Measurements from ENCODE around the gene CES3.
"Not testable (repeated sequence)": the region's sequence is repeated elsewhere in the genome, so short reads cannot be mapped to it uniquely, and the experiment has no call there.

The CES3 gene

GRCh38 chr16:66952430-66953110 is 8.5 kb upstream of the CES3 start:
- no peak for TF ChIP-seq CTCF (IDR thresholded peaks at IDR 0.05; ENCODE audit: low read depth, low read length)
- DNase-seq (ENCODE audit: extremely low read depth, low read depth) = no peak

GRCh38 chr16:66953462-66954096 is 7.5 kb upstream of the CES3 start:
- DNase-seq (ENCODE audit: extremely low read depth, low read depth) = no peak
- TF ChIP-seq CTCF (IDR thresholded peaks at IDR 0.05; ENCODE audit: low read depth, low read length) = no peak

- peak; percentile 86 for TF ChIP-seq CTCF (IDR thresholded peaks at IDR 0.05; ENCODE audit: low read depth, low read length)
- peak; percentile 37 for DNase-seq (ENCODE audit: extremely low read depth, low read depth)
Measured at GRCh38 chr16:66954097-66954659, 6.9 kb upstream of the CES3 start.

- not testable (repeated sequence) for DNase-seq (ENCODE audit: extremely low read depth, low read depth)
Measured at GRCh38 chr16:66955363-66956153, 5.5 kb upstream of the CES3 start.

GRCh38 chr16:66956154-66956457 is 5.0 kb upstream of the CES3 start:
- not testable (repeated sequence) for DNase-seq (ENCODE audit: extremely low read depth, low read depth)

GRCh38 chr16:66958857-66959703 is 2.0 kb upstream of the CES3 start:
- DNase-seq (ENCODE audit: extremely low read depth, low read depth) = no peak
- no peak for TF ChIP-seq CTCF (IDR thresholded peaks at IDR 0.05; ENCODE audit: low read depth, low read length)

- no peak for TF ChIP-seq CTCF (IDR thresholded peaks at IDR 0.05; ENCODE audit: low read depth, low read length)
- no peak for DNase-seq (ENCODE audit: extremely low read depth, low read depth)
Measured at GRCh38 chr16:66959704-66960161, 1.3 kb upstream of the CES3 start.
